DND-41 (cell line): ENCODE measurements around the gene NPTXR.

ENCODE experiments used
- EZH2 ChIP-seq: IDR thresholded peaks from 3 replicates; pipeline ENCODE4 v1.6.1; 2012; ENCODE audit warnings: borderline replicate concordance, low read depth, mild to moderate bottlenecking, moderate library complexity, low read length, inconsistent platforms; ENCODE audit not compliant: severe bottlenecking
- TF ChIP-seq, protein P1 (sequence below): IDR thresholded peaks from 2 replicates; pipeline ENCODE4 v1.5.1; 2012; ENCODE audit warnings: borderline replicate concordance, low read length, moderate library complexity, mild to moderate bottlenecking; ENCODE audit not compliant: poor library complexity, severe bottlenecking; ENCODE audit errors: extremely low read depth

DNA sequence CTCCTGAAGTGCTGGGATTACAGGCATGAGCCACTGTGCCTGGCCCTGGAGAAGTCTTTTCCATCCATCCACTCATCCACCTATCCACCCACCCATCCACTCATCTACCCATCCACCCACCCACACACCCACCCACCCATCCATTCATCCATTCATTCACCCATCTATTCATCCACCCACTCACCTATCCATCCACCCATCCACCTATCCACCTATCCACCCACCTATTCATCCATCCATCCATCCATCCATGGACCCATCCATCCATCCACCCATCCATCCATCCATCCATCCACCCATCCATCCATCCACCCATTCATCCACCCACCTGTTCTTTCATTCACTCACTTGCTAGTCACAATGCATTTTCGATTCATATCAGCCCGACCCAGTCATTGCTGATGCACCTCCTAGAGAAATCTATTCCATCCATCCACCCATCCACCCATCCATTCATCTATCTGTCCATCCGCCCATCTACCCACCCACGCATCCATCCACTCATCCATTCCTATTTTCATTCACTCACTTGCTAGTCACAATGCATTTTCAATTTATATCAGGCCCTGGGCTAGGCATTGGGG, 70.4 kb downstream of the NPTXR start:
- TF ChIP-seq, protein P1, sequence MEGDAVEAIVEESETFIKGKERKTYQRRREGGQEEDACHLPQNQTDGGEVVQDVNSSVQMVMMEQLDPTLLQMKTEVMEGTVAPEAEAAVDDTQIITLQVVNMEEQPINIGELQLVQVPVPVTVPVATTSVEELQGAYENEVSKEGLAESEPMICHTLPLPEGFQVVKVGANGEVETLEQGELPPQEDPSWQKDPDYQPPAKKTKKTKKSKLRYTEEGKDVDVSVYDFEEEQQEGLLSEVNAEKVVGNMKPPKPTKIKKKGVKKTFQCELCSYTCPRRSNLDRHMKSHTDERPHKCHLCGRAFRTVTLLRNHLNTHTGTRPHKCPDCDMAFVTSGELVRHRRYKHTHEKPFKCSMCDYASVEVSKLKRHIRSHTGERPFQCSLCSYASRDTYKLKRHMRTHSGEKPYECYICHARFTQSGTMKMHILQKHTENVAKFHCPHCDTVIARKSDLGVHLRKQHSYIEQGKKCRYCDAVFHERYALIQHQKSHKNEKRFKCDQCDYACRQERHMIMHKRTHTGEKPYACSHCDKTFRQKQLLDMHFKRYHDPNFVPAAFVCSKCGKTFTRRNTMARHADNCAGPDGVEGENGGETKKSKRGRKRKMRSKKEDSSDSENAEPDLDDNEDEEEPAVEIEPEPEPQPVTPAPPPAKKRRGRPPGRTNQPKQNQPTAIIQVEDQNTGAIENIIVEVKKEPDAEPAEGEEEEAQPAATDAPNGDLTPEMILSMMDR: no peak
- TF ChIP-seq EZH2: no peak
